Activated naive CD8-positive, alpha-beta T cell treated with anti-CD3 and anti-CD28 coated beads for 36 hours (primary cell): ENCODE data around the gene RTN1. TPM values are rescaled to one million over a fixed set of nuclear protein-coding genes. Genes with fewer than 3 reads are reported as not detected.
A peak's percentile ranks its signal among the peaks of the same experiment; 100 is the strongest.

ENCODE experiments used
- DNase-seq: peaks from one replicate; pipeline ENCODE4 v3.0.0; 2021
- H3K27ac Mint-ChIP-seq: one replicate; pipeline ENCODE4 v1.8.0; 2022; ENCODE audit warnings: mild to moderate bottlenecking, moderate library complexity, mixed read lengths
- H3K27me3 Mint-ChIP-seq: one replicate; pipeline ENCODE4 v1.8.0; 2022; ENCODE audit warnings: mild to moderate bottlenecking, mixed read lengths
- H3K36me3 Mint-ChIP-seq: one replicate; pipeline ENCODE4 v1.8.0; 2021; ENCODE audit warnings: mild to moderate bottlenecking, mixed read lengths
- H3K4me1 Mint-ChIP-seq: one replicate; pipeline ENCODE4 v1.8.0; 2021; ENCODE audit warnings: mixed read lengths
- H3K4me3 Mint-ChIP-seq: one replicate; pipeline ENCODE4 v1.8.0; 2022; ENCODE audit warnings: mild to moderate bottlenecking, moderate library complexity, mixed read lengths
- H3K9me3 Mint-ChIP-seq: one replicate; pipeline ENCODE4 v1.8.0; 2022; ENCODE audit warnings: mixed read lengths
- total RNA-seq, 2 experiments: library from RNA; stranded (reverse); gene quantifications; one replicate each; pipeline ENCODE4 v1.2.3, GENCODE V29; 2021

Gene RTN1, protein sequence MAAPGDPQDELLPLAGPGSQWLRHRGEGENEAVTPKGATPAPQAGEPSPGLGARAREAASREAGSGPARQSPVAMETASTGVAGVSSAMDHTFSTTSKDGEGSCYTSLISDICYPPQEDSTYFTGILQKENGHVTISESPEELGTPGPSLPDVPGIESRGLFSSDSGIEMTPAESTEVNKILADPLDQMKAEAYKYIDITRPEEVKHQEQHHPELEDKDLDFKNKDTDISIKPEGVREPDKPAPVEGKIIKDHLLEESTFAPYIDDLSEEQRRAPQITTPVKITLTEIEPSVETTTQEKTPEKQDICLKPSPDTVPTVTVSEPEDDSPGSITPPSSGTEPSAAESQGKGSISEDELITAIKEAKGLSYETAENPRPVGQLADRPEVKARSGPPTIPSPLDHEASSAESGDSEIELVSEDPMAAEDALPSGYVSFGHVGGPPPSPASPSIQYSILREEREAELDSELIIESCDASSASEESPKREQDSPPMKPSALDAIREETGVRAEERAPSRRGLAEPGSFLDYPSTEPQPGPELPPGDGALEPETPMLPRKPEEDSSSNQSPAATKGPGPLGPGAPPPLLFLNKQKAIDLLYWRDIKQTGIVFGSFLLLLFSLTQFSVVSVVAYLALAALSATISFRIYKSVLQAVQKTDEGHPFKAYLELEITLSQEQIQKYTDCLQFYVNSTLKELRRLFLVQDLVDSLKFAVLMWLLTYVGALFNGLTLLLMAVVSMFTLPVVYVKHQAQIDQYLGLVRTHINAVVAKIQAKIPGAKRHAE
- not detected for total RNA-seq

DNA sequence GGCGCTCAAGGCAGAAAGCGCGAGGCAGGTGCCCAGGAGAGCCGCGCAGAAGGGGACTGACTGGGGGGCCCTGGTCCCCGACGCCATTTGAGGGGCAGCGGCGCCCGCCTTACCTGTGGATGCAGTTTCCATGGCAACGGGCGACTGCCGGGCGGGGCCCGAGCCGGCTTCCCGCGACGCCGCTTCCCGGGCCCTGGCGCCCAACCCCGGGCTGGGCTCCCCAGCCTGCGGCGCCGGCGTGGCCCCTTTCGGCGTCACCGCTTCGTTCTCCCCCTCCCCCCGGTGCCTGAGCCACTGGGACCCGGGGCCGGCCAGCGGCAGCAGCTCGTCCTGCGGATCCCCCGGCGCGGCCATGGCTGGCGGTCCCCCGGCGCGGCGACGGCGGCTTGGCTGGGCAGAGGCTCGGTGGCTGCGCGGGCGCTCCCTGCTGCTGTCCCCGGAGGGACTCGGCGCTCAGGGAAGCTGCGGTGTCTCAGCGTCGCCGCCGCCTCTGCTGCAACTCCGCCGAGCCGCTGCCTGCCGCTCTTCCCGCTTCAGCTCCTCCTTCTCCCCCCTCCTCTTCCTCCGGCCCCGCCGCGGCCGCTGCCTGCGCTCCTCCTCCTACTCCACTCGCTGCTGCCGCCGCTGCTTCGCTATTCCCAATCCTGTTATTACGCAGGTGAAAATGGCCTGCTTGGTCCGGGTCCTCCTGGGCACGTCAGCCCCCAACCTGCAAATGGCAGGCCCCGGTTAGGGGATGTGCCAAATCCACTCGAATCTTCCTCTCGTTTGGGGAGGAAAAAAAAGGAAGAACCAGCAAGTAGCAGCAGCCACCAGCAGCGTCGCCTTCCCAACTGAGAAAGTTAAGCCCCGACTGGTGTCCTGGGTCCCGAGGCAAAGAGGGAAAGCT is at the start of gene RTN1:
TSS of gene RTN1 (minus strand) at position 500 of the 889 bp plus-strand sequence. CDS start at position 354, 146 bp downstream.
- Mint-ChIP-seq H3K4me1 (peaks cover 3% of the 10 kb centered on the region), H3K9me3 (no peaks in the 10 kb centered on the region), H3K27ac (no peak within 1 kb of the TSS), H3K36me3 (no peaks in the 10 kb centered on the region), H3K4me3 (peak within 1 kb of the TSS; percentile 78), H3K27me3 (peaks cover 60% of the 10 kb centered on the region)
- DNase-seq, result peak; percentile 41

DNA sequence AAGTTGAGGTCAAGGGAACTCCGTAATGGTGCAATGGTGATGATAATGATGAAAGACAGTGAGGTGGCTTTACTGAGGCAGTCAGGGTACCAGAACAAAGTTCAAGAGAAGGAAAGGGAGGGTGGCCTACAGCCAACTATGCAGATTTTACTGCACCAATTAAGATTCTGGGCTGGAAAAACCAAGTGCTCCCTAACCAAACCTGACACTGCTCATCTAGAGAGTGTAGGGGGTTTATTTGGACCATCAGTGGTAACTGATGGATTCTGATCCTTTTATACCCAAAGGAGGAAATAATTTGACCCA is 49.8 kb upstream of the RTN1 start:
- Mint-ChIP-seq H3K4me3 (peak overlapping the region; percentile 56), H3K4me1 (peaks cover 4% of the 10 kb centered on the region), H3K27me3 (peaks cover 3% of the 10 kb centered on the region), H3K27ac (no peak overlapping the region), H3K9me3 (no peaks in the 10 kb centered on the region), H3K36me3 (no peaks in the 10 kb centered on the region)
- DNase-seq, result no peak

DNA sequence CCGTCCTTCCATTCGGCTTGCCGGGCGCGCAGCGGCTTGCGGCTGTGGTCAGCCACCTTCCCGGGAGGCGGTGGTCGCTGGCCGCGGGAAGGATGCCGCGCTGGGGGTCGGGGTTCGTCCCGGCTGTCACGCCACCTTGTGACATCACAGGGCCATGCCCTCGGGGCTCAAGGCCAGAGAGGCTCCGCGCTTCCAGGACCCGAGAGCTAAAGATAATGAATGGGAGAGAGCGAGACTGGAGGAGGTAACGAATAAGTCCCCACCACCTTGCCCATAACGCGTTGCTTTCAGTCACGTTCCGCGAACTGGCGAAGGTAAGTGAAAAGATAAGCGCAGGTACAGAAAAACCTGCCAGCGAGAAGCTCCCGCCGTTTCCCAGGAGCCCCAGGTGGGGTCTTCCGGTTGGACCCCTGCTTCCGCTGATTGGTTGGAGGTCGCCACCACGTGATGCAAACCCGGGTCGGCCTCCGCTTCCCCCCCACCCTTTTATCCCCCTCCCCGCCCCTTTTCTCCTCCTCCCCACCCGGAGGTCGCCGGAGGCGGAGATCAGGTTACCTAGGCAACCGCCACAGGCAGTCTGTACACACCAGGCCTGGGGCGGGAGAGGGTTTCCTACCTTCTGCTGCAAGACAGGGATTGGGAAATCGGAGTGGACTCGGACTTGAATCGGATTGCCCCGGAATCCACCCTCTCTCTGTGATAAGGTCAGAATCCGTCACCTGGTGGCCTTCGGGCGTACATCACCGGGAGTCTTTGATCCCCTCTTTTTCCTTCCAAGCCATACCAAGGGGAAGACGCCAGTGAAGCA is 49.2 kb upstream of the RTN1 start, which contains the start of gene LRRC9:
TSS of gene LRRC9 (plus strand) at position 575 of the 808 bp plus-strand sequence.
- Mint-ChIP-seq H3K36me3 (no peaks in the 10 kb centered on the region), H3K9me3 (no peaks in the 10 kb centered on the region), H3K27me3 (peaks cover 3% of the 10 kb centered on the region), H3K4me1 (peaks cover 4% of the 10 kb centered on the region), H3K4me3 (peak within 1 kb of the TSS; percentile 76), H3K27ac (peak within 1 kb of the TSS; percentile 68)
- peak; percentile 28 for DNase-seq

DNA sequence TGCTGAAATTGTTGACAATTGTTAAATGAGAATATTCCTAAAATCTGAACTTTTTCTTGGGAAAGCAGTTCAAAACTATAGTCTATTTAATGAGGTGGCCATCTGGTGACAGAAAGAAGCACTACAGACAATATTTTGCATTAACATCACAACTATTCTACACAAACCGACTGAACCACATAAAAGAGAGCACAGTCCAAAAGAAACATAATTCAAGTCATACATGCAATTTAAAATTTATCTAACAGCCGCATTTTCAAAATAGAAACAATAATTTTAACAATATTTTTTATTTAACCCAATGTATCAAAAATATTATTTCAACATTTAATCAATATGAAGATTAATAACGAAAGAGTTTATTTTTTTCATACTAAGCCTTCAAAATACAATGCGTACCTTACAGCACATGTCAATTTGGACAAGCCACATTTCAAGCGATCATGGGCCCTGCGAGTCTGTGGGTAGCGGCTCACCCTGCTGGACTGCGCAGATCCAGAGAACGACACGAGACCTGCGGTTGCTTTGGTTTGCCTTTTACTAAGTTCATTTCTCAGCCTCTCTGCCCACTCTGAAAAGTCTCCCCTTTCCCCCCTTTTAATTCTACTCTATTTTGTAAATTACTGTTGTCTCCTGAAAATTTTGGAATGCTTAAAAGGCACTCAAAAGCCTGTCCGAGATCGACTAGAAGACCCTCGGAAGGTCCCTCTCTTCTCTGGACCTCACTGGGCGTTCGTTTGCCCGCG is 48.4 kb upstream of the RTN1 start:
- Mint-ChIP-seq H3K4me3 (peak overlapping the region; percentile 76), H3K9me3 (no peaks in the 10 kb centered on the region), H3K4me1 (peaks cover 4% of the 10 kb centered on the region), H3K27me3 (peaks cover 3% of the 10 kb centered on the region), H3K36me3 (no peaks in the 10 kb centered on the region), H3K27ac (no peak overlapping the region)
- DNase-seq, result peak; percentile 29

DNA sequence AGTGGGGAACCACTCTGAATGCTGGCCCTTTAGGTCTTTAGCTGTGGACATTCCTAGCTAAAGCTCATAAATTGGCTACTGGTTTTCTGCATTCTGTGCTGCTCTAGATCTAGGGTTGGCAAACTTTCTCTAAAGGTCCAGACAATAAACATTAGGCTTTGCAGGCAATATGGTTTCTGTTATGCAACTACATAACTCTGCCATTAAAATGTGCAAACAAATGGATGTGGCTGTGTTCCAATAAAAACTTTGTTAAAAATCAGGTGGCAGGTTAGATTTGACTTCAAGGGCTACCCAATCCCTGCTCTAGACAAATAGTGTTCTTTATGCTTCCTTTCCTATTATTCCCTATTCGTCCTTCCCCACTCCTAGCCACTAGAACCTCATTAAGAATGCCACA is 42.6 kb upstream of the RTN1 start:
- Mint-ChIP-seq H3K4me3 (no peak overlapping the region), H3K9me3 (no peaks in the 10 kb centered on the region), H3K27me3 (peaks cover 10% of the 10 kb centered on the region), H3K27ac (no peak overlapping the region), H3K36me3 (no peaks in the 10 kb centered on the region), H3K4me1 (no peaks in the 10 kb centered on the region)
- DNase-seq, result no peak

DNA sequence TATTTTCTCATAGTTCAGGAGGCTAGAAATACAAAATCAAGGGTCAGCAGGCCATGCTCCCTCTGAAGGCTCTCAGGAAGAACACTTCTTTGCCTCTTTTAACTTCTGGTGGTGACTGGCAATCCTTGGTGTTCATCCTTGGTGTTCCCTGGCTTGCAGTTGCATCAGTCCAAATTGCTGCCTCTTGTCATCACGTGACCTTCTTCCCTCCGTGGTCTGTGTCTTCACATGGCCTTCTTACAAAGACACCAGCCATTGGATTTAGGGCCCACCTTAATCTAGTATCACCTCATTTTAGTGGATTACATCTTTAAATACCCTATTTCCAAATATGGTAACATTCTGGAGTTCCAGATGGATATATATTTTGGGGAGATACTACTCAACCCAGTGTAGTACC is 41.9 kb upstream of the RTN1 start:
- no peak overlapping the region for H3K4me3 Mint-ChIP-seq
- H3K27me3 Mint-ChIP-seq, result peaks cover 9% of the 10 kb centered on the region
- H3K36me3 Mint-ChIP-seq, result no peaks in the 10 kb centered on the region
- DNase-seq, result no peak
- H3K4me1 Mint-ChIP-seq, result no peaks in the 10 kb centered on the region
- no peak overlapping the region for H3K27ac Mint-ChIP-seq
- no peaks in the 10 kb centered on the region for H3K9me3 Mint-ChIP-seq

DNA sequence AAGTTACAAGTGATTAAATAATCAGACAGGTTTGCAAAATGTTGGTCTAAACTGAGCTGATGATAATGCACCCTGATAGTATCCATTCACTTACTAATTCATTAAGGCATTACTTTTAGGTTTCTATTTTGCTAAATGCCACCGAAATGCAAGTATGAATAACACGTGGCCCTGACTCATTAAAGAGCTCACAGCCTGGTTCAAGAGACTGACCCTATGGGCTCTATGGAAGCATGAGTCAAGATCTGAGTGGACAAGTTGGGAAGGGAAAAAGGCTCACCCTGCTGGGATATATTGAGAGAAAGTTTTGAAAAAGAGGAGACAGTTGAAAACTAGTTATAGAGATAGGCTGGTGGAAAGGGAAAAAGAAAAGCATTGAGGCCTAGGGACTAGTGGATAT is 34.6 kb upstream of the RTN1 start:
- no peak for DNase-seq
- Mint-ChIP-seq H3K4me1 (no peaks in the 10 kb centered on the region), H3K9me3 (peaks cover 1% of the 10 kb centered on the region), H3K27ac (no peak overlapping the region), H3K4me3 (no peak overlapping the region), H3K27me3 (peaks cover 13% of the 10 kb centered on the region), H3K36me3 (peaks cover 1% of the 10 kb centered on the region)

DNA sequence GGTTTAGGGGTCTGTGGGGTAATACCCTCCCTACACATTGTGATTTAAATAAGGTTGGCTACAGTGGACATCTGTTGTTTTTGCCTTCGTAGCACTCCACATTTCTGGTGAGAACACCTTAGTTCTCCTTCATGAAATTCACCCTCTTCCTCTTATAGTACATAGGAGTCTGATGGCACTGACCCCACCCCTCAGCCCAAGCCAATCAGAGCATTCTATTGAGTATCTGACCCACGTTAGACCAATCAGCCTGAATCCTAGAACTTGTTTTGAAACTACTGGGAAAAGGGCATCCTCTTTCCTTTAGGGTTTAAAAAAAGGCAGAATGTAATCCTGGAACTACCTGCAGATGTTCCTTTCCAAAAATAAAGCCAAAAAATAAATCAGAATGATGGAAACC is 33.6 kb upstream of the RTN1 start:
- no peak for DNase-seq
- H3K36me3 Mint-ChIP-seq, result peaks cover 1% of the 10 kb centered on the region
- no peak overlapping the region for H3K4me3 Mint-ChIP-seq
- H3K4me1 Mint-ChIP-seq, result no peaks in the 10 kb centered on the region
- peaks cover 1% of the 10 kb centered on the region for H3K9me3 Mint-ChIP-seq
- H3K27ac Mint-ChIP-seq, result no peak overlapping the region
- H3K27me3 Mint-ChIP-seq, result peaks cover 12% of the 10 kb centered on the region

DNA sequence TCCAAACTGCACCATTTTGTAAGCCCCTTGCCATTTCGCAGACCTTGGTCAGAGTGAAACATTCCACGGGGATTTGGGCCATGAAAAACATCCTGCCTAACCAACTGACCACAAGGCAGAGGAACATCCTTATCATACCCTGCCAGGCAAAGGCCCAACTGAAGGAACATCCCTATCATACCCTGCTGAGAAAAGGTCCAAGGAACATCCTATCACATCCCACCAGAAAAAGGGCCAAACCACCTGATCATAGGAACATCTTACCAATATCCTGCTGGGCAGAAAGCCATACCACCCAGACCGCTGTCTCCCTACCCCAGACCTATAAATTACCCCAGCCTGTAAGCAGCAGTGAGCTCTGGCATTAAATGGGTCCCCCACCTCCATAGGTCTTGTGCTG is 30.0 kb upstream of the RTN1 start:
- H3K36me3 Mint-ChIP-seq, result peaks cover 1% of the 10 kb centered on the region
- peaks cover 23% of the 10 kb centered on the region for H3K27me3 Mint-ChIP-seq
- H3K4me1 Mint-ChIP-seq, result no peaks in the 10 kb centered on the region
- no peak for DNase-seq
- no peak overlapping the region for H3K4me3 Mint-ChIP-seq
- peaks cover 1% of the 10 kb centered on the region for H3K9me3 Mint-ChIP-seq
- H3K27ac Mint-ChIP-seq, result no peak overlapping the region

DNA sequence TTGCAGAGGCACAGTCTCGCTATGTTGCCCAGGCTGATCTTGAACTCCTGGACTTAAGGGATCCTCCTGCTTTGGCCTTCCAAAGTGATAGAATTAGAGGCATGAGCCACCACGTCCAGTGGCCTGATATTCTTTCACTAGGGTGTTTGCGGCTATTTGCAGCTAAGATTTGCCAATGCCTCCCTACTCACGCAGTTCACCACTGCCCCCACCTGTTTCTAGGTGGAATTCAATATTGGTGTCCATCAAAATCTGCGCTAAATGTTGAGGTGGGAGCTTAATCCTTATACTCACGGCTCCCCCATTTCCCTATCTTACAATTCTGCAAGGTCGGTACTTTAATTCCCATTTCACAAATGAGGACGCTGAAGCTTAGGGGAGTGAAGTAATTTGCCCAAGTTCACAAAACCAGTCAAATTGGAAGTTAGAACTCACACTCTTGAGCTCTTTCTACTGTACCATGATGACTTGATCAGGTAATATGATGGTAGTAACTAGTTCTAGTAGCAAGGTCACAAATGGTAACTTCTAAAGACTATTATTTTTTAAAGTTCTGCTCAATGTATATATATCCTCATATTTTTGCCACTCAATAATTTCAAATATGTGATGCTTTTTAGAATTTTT is 27.3 kb upstream of the RTN1 start:
- no peaks in the 10 kb centered on the region for H3K4me1 Mint-ChIP-seq

DNA sequence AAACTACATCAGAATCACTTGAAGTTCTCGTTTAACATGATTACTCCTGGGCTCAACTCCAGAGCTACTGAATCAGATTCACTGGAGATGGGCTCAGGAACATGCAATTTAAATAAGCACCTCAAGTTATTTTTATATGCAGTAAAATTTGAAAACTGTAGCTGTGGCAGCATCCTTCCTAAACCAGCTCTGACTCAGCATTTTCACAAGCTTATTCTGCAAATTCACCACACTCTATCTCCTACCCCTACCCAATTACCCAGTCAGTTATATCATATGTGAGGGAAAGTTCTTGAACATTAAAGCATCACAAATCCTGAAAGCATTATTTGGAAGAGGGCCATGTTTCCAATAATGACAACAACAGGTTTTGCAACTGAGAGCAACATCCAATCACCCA is 25.1 kb upstream of the RTN1 start:
- H3K4me3 Mint-ChIP-seq, result no peak overlapping the region
- H3K36me3 Mint-ChIP-seq, result no peaks in the 10 kb centered on the region
- H3K9me3 Mint-ChIP-seq, result no peaks in the 10 kb centered on the region
- H3K27me3 Mint-ChIP-seq, result peaks cover 22% of the 10 kb centered on the region
- no peak for DNase-seq
- no peaks in the 10 kb centered on the region for H3K4me1 Mint-ChIP-seq
- H3K27ac Mint-ChIP-seq, result no peak overlapping the region

More for the DNA sequence above, 27.3 kb upstream of the RTN1 start:
- no peak overlapping the region for H3K27ac Mint-ChIP-seq
- peaks cover 23% of the 10 kb centered on the region for H3K27me3 Mint-ChIP-seq
- peak; percentile 8 for DNase-seq
- H3K36me3 Mint-ChIP-seq, result peaks cover 1% of the 10 kb centered on the region
- H3K9me3 Mint-ChIP-seq, result peaks cover 1% of the 10 kb centered on the region
- no peak overlapping the region for H3K4me3 Mint-ChIP-seq

DNA sequence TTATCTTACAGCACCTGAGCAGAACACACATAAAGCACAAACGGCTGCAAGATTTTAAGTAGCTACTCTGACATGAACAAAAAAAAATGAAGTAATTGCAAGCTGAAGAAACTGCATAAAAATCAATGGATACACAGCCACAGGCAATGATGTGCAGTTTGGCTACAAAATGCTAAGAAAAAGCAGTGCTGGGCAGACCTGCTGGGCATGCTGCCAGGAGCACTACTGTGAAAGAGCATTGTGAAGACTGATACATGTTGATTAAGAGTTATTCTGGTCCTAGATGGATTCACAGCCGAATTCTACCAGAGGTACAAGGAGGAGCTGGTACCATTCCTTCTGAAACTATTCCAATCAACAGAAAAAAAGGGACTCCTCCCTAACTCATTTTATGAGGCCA is 20.1 kb upstream of the RTN1 start:
- no peaks in the 10 kb centered on the region for H3K4me1 Mint-ChIP-seq
- no peak overlapping the region for H3K4me3 Mint-ChIP-seq
- H3K36me3 Mint-ChIP-seq, result no peaks in the 10 kb centered on the region
- no peak for DNase-seq
- no peak overlapping the region for H3K27ac Mint-ChIP-seq
- H3K9me3 Mint-ChIP-seq, result no peaks in the 10 kb centered on the region
- H3K27me3 Mint-ChIP-seq, result peaks cover 13% of the 10 kb centered on the region

DNA sequence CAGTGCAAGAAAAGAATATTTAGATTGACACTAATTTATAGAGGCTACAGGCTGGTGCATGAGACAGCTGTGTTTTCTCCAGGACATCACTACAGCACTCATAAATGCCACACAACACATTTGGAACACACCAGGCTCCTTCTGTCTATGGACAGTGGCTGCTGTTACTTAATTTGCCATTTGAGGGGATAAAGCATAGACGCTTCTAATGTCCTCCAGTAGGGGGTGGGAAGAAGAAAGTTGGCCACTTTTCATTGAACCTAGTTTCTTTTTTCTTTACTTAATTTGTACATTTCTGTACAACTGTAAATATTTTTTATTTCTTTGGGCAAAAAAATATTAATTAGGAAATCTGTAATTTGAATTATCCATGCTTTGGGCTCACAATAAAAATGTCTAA is 12.4 kb upstream of the RTN1 start:
- Mint-ChIP-seq H3K4me3 (no peak overlapping the region), H3K27ac (no peak overlapping the region), H3K9me3 (peaks cover 4% of the 10 kb centered on the region), H3K27me3 (peaks cover 40% of the 10 kb centered on the region), H3K36me3 (peaks cover 2% of the 10 kb centered on the region), H3K4me1 (no peaks in the 10 kb centered on the region)
- no peak for DNase-seq
